Epithelial cell of esophagus (primary cell): ENCODE measurements around the gene SKIL.

Source experiments
- DNase-seq: peaks from one replicate; pipeline ENCODE4 v3.0.0; 2010; ENCODE audit warnings: low read depth
- H3K4me3 ChIP-seq: 2 replicates; pipeline ENCODE4 v1.5.1; 2011; ENCODE audit warnings: mild to moderate bottlenecking, low read length, control low read depth
- CTCF ChIP-seq: IDR thresholded peaks from 2 replicates; pipeline ENCODE4 v1.5.1; 2011; ENCODE audit warnings: low read depth, mild to moderate bottlenecking, low read length, control low read depth, inconsistent platforms; ENCODE audit not compliant: insufficient read depth; ENCODE audit errors: missing control alignments

The SKIL gene

GRCh38 chr3:170405101-170405500 lies 47.6 kb downstream of the SKIL start:
- TF ChIP-seq CTCF, result no peak
- H3K4me3 ChIP-seq, result no peak overlapping the region
- no peak for DNase-seq

- DNase-seq, result peak; percentile 45
- TF ChIP-seq CTCF, result peak; percentile 69
- H3K4me3 ChIP-seq, result no peak overlapping the region
These were observed 53.0 kb downstream of the SKIL start for GRCh38 chr3:170410428-170411029.

- no peak for TF ChIP-seq CTCF
- H3K4me3 ChIP-seq, result no peak overlapping the region
- DNase-seq, result no peak
These were observed 55.8 kb downstream of the SKIL start for GRCh38 chr3:170413291-170413690.

- DNase-seq, result peak; percentile 73
- no peak overlapping the region for H3K4me3 ChIP-seq
- peak; percentile 100 for TF ChIP-seq CTCF
These were observed 56.7 kb downstream of the SKIL start for GRCh38 chr3:170414202-170414663.

- no peak for TF ChIP-seq CTCF
These were observed 59.6 kb downstream of the SKIL start for GRCh38 chr3:170417090-170417489.

GRCh38 chr3:170418422-170419398 lies 61.2 kb downstream of the SKIL start, which contains the start of gene CLDN11:
Gene CLDN11 (plus strand): TSS chr3:170418868. CDS start chr3:170419067, 199 bp downstream.
- TF ChIP-seq CTCF, result no peak
- DNase-seq, result peak; percentile 18
- H3K4me3 ChIP-seq, result peak within 1 kb of the TSS; percentile 31

More at GRCh38 chr3:170417090-170417489, 59.6 kb downstream of the SKIL start:
- no peak for DNase-seq
- no peak overlapping the region for H3K4me3 ChIP-seq
